GM12891 (cell line): Measurements from ENCODE around the gene ADRB1.

Experiments used
- DNase-seq: peaks from one replicate; pipeline ENCODE4 v3.0.0; 2011; ENCODE audit warnings: low spot score; ENCODE audit not compliant: insufficient read length
- FAIRE-seq: peaks from 2 replicates; lab custom pipeline; 2011; peaks lifted over from hg19 to GRCh38; lab: Jason Lieb, UNC
- PAX5 ChIP-seq: IDR thresholded peaks from 2 replicates; pipeline ENCODE4 v1.6.1; 2011; ENCODE audit warnings: low read length, moderate library complexity, mild to moderate bottlenecking; ENCODE audit not compliant: insufficient read depth, severe bottlenecking
- POLR2A ChIP-seq: IDR thresholded peaks from 2 replicates; pipeline ENCODE4 v1.6.1; 2011; ENCODE audit warnings: low read depth, low read length, control low read depth
- POLR2AphosphoS5 ChIP-seq: IDR thresholded peaks from 2 replicates; pipeline ENCODE4 v1.6.1; 2011; ENCODE audit warnings: low read depth, low read length, control low read depth
- POU2F2 ChIP-seq: IDR thresholded peaks from 2 replicates; pipeline ENCODE4 v1.6.1; 2011; ENCODE audit warnings: low read depth, mild to moderate bottlenecking, control low read depth, low read length, moderate library complexity
- SPI1 ChIP-seq: IDR thresholded peaks from 2 replicates; pipeline ENCODE4 v1.6.1; 2011; ENCODE audit warnings: low read depth, low read length, control low read depth
- TAF1 ChIP-seq: IDR thresholded peaks from 2 replicates; pipeline ENCODE4 v1.6.1; 2011; ENCODE audit warnings: low read depth, low read length, control low read depth

Gene ADRB1

DNA sequence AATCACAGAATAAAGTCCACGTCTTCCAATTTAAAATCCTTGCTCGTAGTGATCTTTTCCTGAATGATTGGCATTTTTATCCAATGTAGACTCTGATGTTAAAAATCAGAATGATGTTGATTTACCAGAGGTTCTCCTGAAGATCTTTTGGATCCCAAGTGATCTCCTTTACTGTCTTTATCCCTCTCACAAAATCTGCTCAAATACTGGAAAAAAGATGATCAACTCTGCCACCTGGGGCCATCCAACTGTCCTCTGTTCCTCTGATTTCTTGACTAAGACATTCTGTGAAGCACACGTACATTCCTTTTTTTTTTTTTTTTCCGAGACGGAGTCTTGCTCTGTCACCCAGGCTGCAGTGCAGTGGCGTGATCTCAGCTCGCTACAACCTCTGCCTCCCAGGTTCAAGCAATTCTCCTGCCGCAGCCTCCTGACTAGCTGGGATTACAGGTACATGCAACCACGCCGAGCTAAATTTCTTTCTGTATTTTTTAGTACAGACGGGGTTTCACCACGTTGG lies 18.0 kb upstream of the ADRB1 start:
- DNase-seq, result no peak
- no peak for FAIRE-seq
- no peak for TF ChIP-seq TAF1
- TF ChIP-seq POU2F2, result no peak
- no peak for TF ChIP-seq SPI1
- TF ChIP-seq POLR2AphosphoS5, result no peak
- TF ChIP-seq POLR2A, result no peak
- TF ChIP-seq PAX5, result no peak

DNA sequence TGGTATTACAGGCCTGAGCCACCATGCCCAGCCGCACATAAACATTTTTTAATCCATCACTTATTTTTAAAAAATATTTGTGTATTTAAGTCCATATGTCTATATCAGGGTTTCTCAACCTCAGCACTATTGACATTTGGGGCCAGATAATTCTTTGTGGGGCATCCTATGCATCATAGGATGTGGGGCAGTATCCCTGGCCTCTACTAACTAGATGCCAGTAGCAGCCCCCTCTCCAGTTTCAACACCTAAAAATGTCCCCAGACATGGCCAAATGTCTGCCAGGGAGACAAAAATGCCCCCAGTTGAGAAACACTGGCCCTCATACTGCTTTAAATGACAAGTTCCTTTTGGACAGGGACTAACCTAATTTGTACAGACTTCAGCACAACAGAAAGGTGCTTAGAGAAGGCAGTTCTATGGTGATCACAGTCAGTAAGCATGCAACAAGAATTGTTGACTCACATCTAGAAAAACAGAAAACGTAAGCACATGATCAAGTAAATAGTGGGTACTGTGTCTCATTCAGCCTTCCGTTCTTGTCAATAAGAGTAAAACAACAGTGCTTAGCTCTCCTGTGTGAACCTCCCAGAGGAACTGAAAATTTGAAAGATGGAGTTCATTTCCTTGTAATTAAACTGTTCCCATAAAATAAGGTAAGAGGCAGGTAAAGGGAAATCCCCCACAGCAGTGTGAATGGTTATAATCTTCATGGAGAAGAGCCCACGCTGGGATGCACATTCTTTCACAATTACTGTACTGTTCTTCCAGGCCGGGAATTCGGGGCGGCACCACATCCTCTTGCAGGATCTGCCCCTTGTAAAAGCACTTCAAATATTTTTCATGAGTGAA lies 17.3 kb upstream of the ADRB1 start:
- DNase-seq, result no peak

DNA sequence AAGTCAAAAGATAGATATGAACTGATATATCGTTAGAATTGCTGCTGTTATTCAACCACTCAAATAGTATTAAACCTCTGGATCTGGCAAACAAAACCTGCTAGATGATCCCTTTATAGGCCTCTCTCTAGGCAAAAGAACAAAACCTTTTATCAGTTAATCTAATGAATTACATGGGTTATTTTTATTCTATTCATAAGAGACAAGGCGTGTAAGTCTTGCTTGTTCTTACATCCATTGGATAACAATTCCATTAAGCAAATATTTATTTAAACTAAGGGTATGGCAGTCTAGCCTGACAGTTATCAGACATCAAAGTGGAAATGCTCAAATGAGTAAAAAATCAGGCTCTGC lies 16.6 kb upstream of the ADRB1 start:
- TF ChIP-seq POLR2A (no peak), TAF1 (no peak), SPI1 (no peak), POLR2AphosphoS5 (no peak)
- FAIRE-seq (no peak), DNase-seq (no peak)

More for the DNA sequence above, 17.3 kb upstream of the ADRB1 start:
- peak; percentile 76 for TF ChIP-seq SPI1
- no peak for TF ChIP-seq TAF1
- FAIRE-seq, result peak; percentile 81

DNA sequence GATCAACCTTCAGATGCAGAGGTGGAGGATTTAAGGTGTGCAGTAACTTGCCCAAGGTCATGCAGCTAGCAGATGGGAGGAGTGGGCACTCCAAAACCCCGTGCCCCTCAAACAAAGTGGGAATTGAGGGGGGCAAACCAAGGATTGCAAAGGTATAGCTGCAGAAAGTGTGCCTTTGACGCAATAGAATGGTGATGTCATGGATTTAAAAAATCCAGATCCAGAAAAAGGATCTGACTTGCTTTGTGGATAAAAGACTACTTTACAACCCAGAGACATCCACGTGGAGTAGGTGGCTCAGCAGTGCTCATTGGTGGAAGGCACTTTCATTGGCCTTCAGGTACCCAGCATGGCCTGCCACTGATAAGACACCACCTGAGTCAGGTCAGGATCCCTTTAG lies 15.7 kb upstream of the ADRB1 start:
- TF ChIP-seq TAF1 (no peak), PAX5 (no peak), POU2F2 (no peak), POLR2A (no peak), POLR2AphosphoS5 (no peak), SPI1 (no peak)
- no peak for FAIRE-seq

DNA sequence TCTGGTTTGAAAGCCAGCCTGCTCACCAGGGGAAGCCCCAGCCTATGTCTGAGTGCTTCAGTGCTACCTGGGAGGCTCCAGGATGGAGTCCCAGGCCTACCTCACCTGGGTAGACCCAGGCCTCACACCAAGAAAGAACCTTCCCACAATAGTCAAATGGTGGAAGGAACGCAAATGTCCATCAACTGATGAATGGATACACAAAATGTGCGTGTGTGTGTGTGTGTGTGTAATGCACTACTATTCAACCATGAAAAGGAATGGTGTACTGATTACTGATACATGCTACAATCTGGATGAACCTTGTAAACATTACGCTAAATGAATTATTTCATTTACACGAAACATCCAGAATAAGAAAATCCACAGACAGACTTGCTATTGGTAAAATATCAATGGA lies 15.2 kb upstream of the ADRB1 start:
- FAIRE-seq, result peak; percentile 41

More for the DNA sequence above, 15.7 kb upstream of the ADRB1 start:
- DNase-seq, result no peak

DNA sequence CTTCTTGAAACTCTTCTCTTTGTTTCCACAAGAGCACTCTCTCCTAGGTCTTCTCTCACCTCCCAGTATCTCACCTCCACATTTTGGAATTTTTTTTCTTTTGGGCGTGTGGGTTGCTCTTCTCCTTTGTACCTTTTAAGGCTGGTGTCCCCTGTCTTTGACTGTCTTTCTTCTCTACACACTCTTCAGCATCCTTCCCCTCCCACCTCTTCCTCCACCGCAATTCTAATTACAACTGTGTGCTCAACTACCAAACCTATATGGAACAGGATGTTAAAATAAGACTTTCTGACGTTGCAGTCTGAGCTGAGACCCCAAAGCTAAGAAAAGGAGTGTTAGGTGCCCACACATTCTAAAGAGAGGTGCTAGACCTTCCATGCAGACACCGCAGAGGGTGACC lies 14.0 kb upstream of the ADRB1 start:
- FAIRE-seq, result peak; percentile 45
- DNase-seq, result no peak
- TF ChIP-seq POLR2AphosphoS5, result no peak
- no peak for TF ChIP-seq SPI1
- no peak for TF ChIP-seq POLR2A
- no peak for TF ChIP-seq POU2F2

More for the DNA sequence above, 15.2 kb upstream of the ADRB1 start:
- no peak for DNase-seq
- TF ChIP-seq TAF1 (no peak), POU2F2 (no peak), POLR2AphosphoS5 (no peak), POLR2A (no peak)

DNA sequence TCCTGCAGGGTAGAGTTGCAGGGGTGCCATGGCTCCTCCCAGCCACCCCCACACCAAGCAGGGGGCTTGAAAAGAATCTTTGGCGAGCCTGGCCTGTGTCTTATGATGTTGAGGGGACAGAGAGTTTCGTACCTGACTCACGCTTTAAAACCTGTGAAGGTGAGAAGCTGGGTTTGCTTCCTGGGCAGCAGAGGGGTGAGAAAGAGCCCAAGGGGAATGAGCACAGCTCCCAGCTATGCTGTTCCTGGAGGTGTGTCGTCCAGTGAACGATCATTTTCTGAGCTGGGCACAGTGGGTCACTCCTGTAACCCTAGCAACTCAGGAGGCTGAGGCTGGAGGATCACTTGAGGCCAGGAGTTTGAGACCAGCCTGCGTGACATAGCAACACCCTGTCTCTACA lies 13.5 kb upstream of the ADRB1 start:
- FAIRE-seq (peak; percentile 26), DNase-seq (no peak)

DNA sequence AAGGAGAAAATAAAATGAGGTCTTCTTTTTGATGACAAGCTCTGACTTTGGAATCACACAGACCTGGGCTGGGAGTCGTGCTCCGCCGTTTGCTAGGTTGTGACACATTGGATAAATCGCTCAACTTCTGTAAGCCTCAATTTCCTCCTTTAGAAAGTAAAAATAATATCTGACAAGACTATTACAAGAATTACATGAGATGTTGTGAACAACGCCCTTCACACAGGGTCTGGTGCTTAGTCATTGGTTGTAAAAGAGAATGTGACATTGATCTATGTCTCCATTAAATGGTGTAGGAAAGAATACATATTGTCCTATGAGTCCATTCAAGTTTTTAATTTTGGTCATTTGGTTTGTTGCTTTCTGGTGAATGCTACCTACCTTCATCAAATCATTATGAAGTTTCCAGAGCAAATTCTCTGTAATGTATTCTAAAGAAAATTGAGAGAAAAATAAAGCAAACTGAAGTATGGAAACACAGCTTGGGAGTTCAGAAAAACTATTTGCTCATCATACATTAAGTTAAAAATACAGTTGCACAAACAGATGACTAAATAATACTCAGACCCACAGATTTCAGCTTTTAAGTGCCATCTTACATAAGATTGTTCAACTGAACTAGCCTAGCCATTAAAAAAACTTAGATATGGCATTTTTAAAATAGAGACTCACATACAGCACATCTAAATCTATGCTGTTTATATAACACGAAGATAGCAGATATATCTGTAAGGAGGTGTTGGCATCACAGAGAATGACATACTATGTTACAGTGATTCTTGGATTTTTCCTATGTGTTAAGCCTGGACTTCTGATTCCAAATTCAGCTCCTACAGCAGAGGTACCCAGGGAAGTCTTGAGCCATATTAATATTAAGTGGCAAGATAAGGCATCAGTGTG lies 12.3 kb upstream of the ADRB1 start:
- no peak for TF ChIP-seq POU2F2
- TF ChIP-seq PAX5, result no peak
- FAIRE-seq (no peak), DNase-seq (no peak)

More for the DNA sequence above, 13.5 kb upstream of the ADRB1 start:
- TF ChIP-seq POU2F2 (no peak), TAF1 (no peak), SPI1 (no peak)

DNA sequence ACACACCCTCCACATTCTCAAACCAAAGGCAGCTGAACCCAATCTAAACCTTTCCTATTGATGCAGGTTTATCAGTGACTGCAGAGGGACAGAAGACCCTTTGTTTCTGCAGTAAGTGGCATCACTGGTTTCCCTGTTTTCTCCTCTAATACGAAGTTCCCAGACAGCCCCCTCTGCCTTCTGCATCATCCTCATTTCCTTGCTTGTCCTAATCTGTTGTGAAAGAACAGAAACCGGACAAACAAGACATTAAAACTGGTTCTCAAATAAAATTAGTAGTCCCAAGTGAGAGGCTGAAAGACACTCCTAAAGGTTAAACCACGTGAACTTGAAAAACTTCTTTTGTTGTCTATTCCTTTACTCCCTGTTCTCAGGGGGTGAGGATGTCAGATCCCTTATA lies 10.1 kb upstream of the ADRB1 start:
- TF ChIP-seq POU2F2 (no peak), PAX5 (no peak), TAF1 (no peak), SPI1 (no peak), POLR2AphosphoS5 (no peak), POLR2A (no peak)
- FAIRE-seq (no peak), DNase-seq (no peak)

DNA sequence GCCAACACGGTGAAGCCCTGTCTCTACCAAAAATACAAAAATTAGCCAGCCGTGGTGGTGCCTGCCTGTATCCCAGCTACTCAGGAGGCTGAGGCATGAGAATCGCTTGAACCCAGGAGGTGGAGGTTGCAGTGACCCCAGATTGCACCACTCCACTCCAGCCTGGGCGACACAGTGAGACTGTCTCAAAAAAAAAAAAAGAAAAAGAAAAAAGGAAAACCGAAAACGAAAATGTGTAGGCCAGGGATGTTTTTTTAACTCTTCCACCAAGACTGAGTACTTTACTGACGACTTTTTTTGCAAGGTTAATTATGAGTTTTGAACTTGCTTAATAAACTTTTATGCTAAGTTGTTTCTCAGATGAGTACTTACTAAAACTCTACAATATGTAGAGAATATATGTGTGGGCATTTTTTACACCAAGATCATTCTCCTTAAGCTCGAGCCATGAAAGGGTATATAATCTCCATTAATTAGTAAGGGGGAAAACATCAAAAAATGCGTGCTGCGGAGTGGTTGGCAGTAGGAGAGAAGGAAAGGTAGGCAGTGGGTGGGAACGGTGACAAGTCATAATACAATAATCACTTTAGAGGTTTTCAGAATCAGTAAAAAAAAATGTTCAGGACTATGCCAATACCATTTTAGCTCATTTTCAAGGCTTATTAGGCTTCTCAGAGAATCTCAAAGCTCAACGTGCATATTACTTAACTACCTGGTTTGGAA lies 8.6 kb upstream of the ADRB1 start:
- DNase-seq (no peak), FAIRE-seq (peak; percentile 76)
- no peak for TF ChIP-seq POLR2AphosphoS5
- no peak for TF ChIP-seq POLR2A
- no peak for TF ChIP-seq PAX5
- TF ChIP-seq TAF1, result peak; percentile 24; the same call in 1 of the 2 replicates
- no peak for TF ChIP-seq POU2F2
- peak; percentile 88 for TF ChIP-seq SPI1
